Measurements from ENCODE around the gene TWF1. TPM values are rescaled to one million over a fixed set of nuclear protein-coding genes. Genes with fewer than 3 reads are reported as not detected.

TWF1 gene
- total and polyA plus RNA-seq, 2 of the 8 experiments (the other 6 are each of a cell fraction or from before 2014, with no cell fraction given), result 7.6 to 27.9 TPM

GRCh38 chr12:43827093-43827492 lies 21.0 kb upstream of the TWF1 start:
- Histone ChIP-seq H2AFZ (ENCODE audit: low read length) (no peak overlapping the region), H2BK20ac (ENCODE audit: low read length) (no peak overlapping the region), H4K5ac (ENCODE audit: insufficient read length, low read depth, low read length) (no peak overlapping the region), H3K56ac (replicated peaks; ENCODE audit: insufficient read length, low read depth, low read length) (no peak overlapping the region), H4K8ac (ENCODE audit: extremely low read depth, insufficient read depth, low read length) (no peak overlapping the region), H2BK15ac (ENCODE audit: low read length) (no peak overlapping the region), H3K36me3 (ENCODE audit: control insufficient read depth in 2 of 4, insufficient read depth in 4 of 4, low read length in 3 of 4) (no peaks in the 10 kb centered on the region), H3K79me2 (ENCODE audit: control insufficient read depth in 1 of 2, insufficient read depth in 2 of 2, low read length in 2 of 2) (no peaks in the 10 kb centered on the region), H2BK120ac (replicated peaks; ENCODE audit: low read depth, low read length) (no peak overlapping the region), H3K27ac (ENCODE audit: low read depth, low read length) (no peak overlapping the region), H3K23ac (ENCODE audit: insufficient read length) (no peak overlapping the region), H3K23me2 (ENCODE audit: low read depth, low read length) (no peaks in the 10 kb centered on the region), H3K18ac (ENCODE audit: extremely low read depth, low read length) (no peak overlapping the region), H3K4me1 (replicated peaks in 1 of 4; ENCODE audit: control insufficient read depth in 3 of 4, insufficient read depth in 4 of 4, low read length in 3 of 4) (no peaks in the 10 kb centered on the region), H4K20me1 (replicated peaks in 1 of 2; ENCODE audit: control insufficient read depth in 1 of 2, insufficient read depth in 2 of 2, low read length in 2 of 2) (no peaks in the 10 kb centered on the region), H4K91ac (replicated peaks; ENCODE audit: insufficient read length, low read length) (no peak overlapping the region), H2AK5ac (ENCODE audit: low read depth, low read length) (no peak overlapping the region), H3K14ac (ENCODE audit: insufficient read length) (no peak overlapping the region), H3K9ac (replicated peaks in 1 of 4; ENCODE audit: extremely low read depth in 1 of 4, low read depth in 3 of 4, low read length in 3 of 4) (no peak overlapping the region), H3K79me1 (ENCODE audit: low read depth, low read length) (no peaks in the 10 kb centered on the region), H2BK12ac (ENCODE audit: low read depth, low read length) (no peak overlapping the region), H3K9me3 (ENCODE audit: insufficient read depth in 2 of 2, low read depth in 1 of 2, low read length in 1 of 2) (no peaks in the 10 kb centered on the region), H2BK5ac (ENCODE audit: low read depth, low read length) (no peak overlapping the region), H3K4ac (replicated peaks; ENCODE audit: insufficient read length, low read depth, low read length) (no peak overlapping the region), H3K4me2 (ENCODE audit: insufficient read depth in 1 of 2, low read depth in 2 of 2, low read length in 2 of 2) (no peak overlapping the region), H3K4me3 (ENCODE audit: extremely low read depth in 1 of 4, insufficient read depth in 2 of 4, low read depth in 3 of 4, low read length in 4 of 4) (no peak overlapping the region), H3K27me3 (replicated peaks in 1 of 4; ENCODE audit: control insufficient read depth in 3 of 4, extremely low read depth in 1 of 4, insufficient read depth in 3 of 4, low read length in 3 of 4) (no peaks in the 10 kb centered on the region)
- CTCF ChIA-PET (ENCODE audit: partially characterized antibody), result interaction anchor here (0.6 to 1.2 kb wide), 3 partner anchors 13 to 59 kb away, joined by 3 read pairs; no protein-coding TSS in a partner anchor
- POLR2A ChIA-PET (ENCODE audit: partially characterized antibody), result no interaction called here
- 84% methylated on average over 1 of the region's 1 CpG; no CpG with 5 or more reads in 1 of the 2 experiments for WGBS, 2 experiments (ENCODE audit: extremely low coverage in 1 of 2, insufficient coverage in 1 of 2, insufficient read length in 1 of 2, insufficient replicate concordance in 2 of 2, low coverage in 1 of 2, low lambda C conversion rate in 2 of 2, missing lambda C conversion rate in 1 of 2)
- DNase-seq (ENCODE audit: low read depth in 1 of 2, low spot score in 2 of 2) (no peak), FAIRE-seq (no peak)
- TF ChIP-seq TBP (IDR thresholded peaks at IDR 0.05; ENCODE audit: low read depth, low read length) (no peak), KDM4A (IDR thresholded peaks at IDR 0.05; ENCODE audit: low read depth, low read length, severe bottlenecking) (no peak), TEAD4 (IDR thresholded peaks at IDR 0.05; ENCODE audit: low read depth, low read length) (no peak), EGR1 (IDR thresholded peaks at IDR 0.05; ENCODE audit: borderline replicate concordance, low read depth, low read length) (no peak), SRF (IDR thresholded peaks at IDR 0.05; ENCODE audit: low read depth, low read length) (no peak), CREB1 (IDR thresholded peaks at IDR 0.05) (no peak), KDM1A (IDR thresholded peaks at IDR 0.05; ENCODE audit: borderline replicate concordance, low read length) (no peak), BCL11A (IDR thresholded peaks at IDR 0.05; ENCODE audit: low read depth in 2 of 2, low read length in 2 of 2) (no peak), MAFK (IDR thresholded peaks at IDR 0.05; ENCODE audit: low read depth, low read length) (no peak), CHD2 (IDR thresholded peaks at IDR 0.05; ENCODE audit: low read length) (no peak), TCF12 (IDR thresholded peaks at IDR 0.05; ENCODE audit: low read depth, low read length) (no peak), JUN (IDR thresholded peaks at IDR 0.05; ENCODE audit: low read depth, low read length) (no peak)

All from H1 (cell line).